CD1c-positive myeloid dendritic cell (primary cell): ENCODE results near the gene BGN.

Experiments used
- DNase-seq: peaks from one replicate; pipeline ENCODE4 v3.0.0-alpha.2; 2016; ENCODE audit errors: extremely low spot score

BGN gene

DNA sequence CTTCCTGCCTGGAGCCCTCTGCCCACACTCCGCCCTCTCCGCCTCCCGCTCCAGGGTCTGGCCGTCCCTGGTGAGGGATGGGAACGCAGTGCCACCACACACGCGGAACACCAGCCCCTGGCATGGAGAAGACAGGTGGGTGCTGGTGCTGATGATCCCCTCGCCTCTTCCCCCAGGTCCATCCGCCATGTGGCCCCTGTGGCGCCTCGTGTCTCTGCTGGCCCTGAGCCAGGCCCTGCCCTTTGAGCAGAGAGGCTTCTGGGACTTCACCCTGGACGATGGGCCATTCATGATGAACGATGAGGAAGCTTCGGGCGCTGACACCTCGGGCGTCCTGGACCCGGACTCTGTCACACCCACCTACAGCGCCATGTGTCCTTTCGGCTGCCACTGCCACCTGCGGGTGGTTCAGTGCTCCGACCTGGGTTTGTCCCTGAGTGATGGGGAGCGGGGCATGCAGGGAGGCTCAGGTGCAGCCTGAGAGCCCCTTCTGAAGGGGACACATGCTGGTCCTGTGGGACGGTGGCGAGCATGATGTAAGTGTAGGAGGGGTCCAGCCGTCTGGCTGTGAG lies 9.8 kb downstream of the BGN start:
- DNase-seq = no peak

DNA sequence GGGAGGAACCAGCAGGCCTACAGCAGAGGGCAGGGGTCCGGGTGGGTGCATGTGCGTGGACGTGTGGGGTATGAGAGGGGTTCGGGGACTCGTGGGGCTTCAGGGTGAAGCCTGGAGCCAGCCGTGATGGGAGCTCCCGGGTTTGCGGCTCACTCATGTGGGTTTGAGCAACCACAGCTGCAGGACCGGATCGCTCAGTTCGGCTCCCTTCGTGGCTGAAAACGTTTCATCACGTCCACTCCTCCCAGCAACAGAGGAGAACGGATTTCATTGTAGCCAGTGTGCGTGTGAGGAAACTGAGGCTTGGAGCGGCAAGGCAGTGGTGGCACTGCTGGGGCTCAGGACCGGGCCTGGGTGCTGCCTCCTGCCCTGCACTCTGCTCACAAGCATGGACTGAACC lies 10.6 kb downstream of the BGN start:
- no peak for DNase-seq

DNA sequence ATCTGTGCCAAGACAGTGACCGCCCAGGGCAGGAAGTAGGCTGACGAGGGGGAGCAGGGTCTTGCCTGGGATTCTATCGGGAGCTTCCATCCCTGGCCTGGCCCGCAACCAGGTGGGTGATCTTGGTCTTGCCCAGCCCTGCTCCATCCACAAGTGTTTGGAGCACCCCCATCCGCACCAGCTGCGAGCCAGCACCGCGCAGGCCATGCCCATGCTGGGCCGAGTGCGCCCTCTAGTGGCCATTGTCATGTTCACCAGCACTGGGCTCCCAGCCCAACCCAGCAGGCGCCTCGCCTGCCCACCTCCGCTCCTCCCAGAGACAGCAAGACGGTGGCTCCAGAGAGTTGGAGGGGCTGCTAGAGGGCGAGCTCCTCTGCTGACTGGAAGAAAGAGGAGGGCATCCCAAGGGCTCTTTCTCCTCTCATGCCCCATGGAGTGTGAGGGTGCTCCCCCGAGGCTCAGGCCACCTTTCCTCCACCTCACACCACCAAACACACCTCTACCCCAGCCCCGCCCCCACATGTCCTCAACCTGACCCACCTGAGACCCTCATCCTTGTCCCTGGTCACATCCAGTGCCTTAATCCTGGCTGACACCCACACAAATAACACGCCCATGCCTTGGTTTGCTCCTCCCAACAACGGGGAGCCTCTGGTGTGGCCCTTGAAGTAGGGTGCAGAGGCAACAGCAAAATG lies 12.9 kb downstream of the BGN start:
- DNase-seq = peak; percentile 80

GRCh38 chrX:153509592-153509991 lies 14.8 kb downstream of the BGN start:
- no peak for DNase-seq

DNA sequence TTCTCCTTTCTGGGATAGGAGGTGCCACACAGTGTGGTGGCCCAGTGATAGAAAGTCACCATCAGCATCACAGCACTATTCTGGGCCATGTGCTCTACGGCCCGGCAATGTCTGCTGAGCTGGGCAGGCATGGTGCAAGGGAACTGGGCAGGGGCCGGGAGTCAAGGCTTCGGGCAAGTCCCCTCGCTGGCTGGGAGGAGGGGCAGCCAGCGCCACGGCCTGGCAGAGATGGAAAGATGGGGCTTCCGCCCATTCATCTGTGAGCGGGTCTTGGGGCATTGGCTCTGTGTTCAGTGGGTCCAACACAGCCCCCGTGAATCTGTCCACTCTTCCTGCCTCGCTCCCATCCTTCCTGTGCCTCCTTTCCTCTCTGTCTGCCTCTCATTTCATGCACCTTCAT lies 15.6 kb downstream of the BGN start:
- DNase-seq = no peak

DNA sequence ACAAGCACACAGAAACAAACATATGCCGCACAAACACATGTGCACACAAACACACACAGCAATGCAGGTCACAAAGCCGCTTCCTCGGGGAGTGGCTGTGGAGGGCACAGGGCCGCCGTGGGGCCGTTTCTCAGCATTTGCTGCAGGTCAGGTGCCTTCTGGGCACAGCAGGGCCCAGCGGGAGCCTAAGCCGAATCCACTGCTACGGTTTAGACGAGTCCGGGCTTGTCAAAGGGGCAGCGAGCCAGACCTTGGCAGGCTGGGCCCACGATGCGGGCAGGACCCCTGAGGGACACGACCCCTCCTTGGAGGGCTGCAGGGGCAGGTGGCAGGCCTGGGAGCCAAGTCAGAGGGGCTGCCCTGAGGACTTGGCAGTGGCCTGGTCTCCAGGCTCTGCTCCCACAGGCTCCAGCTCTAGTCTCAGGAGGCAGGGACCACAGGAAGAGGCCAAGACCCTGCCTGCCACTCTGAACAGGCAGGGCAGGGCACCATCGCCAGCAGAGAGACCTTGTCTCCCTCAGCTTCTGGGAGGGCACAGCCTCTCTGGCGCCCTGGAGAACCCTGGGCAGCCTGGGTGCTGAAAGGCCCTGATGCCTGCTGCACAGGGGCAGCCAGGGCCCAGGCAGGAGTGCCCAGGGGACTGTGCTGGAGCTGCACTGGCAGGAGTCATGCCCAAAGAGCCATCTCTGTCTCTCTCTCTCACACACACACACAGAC lies 17.2 kb downstream of the BGN start:
- no peak for DNase-seq

- no peak for DNase-seq
Observed at GRCh38 chrX:153512501-153512893, 17.7 kb downstream of the BGN start.

DNA sequence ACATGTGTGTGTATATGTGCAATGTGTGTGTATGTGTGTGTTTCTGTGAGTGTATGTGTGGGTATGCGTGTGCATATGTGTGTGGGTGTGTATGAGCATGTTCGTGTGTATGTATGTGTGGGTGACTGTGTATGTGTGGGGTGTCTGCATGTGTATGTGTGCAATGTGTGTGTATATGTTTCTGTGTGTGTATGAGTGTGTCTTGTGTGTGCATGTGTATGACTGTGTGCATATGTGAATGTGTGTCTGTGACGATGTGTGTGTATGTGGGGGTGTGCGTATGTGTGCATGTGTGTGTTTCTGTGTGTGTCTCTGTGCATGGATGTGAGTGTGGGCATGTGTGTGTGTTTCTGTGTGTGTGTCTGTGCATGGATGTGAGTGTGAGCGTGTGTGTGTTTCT lies 18.5 kb downstream of the BGN start:
- no peak for DNase-seq

- DNase-seq = no peak
Observed at GRCh38 chrX:153514259-153514658, 19.5 kb downstream of the BGN start.

GRCh38 chrX:153515435-153515834 lies 20.7 kb downstream of the BGN start:
- no peak for DNase-seq

- no peak for DNase-seq
Observed at GRCh38 chrX:153516073-153516472, 21.3 kb downstream of the BGN start.

GRCh38 chrX:153517423-153517822 lies 22.6 kb downstream of the BGN start, which contains the start of gene ATP2B3:
TSS of gene ATP2B3 (plus strand) at chrX:153517642. CDS start at chrX:153536248, 18,606 bp downstream.
- no peak for DNase-seq

GRCh38 chrX:153517946-153518834 lies 23.4 kb downstream of the BGN start:
- no peak for DNase-seq

- DNase-seq = no peak
Observed at GRCh38 chrX:153519569-153520286, 24.9 kb downstream of the BGN start.

- no peak for DNase-seq
Observed at GRCh38 chrX:153520287-153520917, 25.6 kb downstream of the BGN start.

GRCh38 chrX:153521034-153521433 lies 26.3 kb downstream of the BGN start:
- DNase-seq = no peak

- DNase-seq = no peak
Observed at GRCh38 chrX:153522259-153522658, 27.5 kb downstream of the BGN start.

DNA sequence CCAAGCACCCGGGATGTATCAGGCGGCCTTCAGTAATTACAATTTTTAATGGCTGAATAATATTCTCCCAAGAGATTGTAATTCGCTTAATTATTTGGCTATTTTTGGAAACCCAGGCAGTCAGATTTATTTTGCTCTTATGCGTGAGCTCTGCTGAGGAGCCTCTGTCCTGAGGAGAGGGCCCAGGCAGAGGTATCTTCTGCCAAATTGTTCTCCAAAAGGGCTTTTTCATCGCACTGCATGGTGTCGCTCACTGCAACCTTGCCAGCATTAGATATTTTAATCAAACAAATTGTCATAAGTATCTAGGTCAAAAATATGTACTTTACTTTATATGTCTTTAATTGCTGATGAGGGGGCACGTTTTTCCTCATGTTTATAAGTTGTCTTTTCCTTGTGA lies 28.5 kb downstream of the BGN start:
- no peak for DNase-seq

GRCh38 chrX:153524234-153524633 lies 29.5 kb downstream of the BGN start:
- no peak for DNase-seq

GRCh38 chrX:153525451-153525850 lies 30.7 kb downstream of the BGN start:
- no peak for DNase-seq

DNA sequence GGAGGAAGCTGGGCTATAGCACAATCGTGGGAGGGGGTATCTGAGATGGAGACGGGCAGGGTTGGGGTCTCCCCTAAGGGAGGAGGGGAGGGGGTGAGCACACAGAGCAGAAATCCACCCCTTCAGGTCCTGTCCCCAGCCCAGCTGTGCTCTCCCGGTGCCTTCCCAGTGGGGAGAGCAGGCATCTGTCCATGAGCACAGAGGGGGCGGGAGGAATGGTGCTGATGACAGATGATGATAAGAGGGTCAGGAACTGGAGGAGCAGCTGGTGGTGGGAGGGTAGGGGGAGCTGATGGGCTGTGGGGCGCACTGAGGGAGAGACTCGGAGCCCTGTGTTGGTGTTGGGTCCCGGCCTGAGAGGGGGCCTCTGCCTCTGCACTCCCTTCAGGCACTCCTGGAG lies 31.3 kb downstream of the BGN start:
- DNase-seq = no peak
